HCT116 (cell line): Measurements from ENCODE around the gene PKP2. TPM values are rescaled to one million over a fixed set of nuclear protein-coding genes. Genes with fewer than 3 reads are reported as not detected.

Experiments used
- ATAC-seq: fragments of 200-7000 bp; cut with Tn5 transposase; 2 replicates; pipeline ENCODE4 v1.9.1; 2020; ENCODE audit warnings: mild to moderate bottlenecking, moderate library complexity
- BruUV-seq: library from RNA; stranded (reverse); fragments of 400-500 nt; replicated peaks from 2 replicates; lab custom pipeline; 2021; lab: Mats Ljungman, UMichigan
- CTCF ChIA-PET: fragments of 300-600 bp; sonication (Branson Sonifier 250); formaldehyde crosslinking; loops from one replicate; lab custom pipeline; 2021; ENCODE audit warnings: antibody characterized with exemption; lab: Charles Lee
- POLR2A ChIA-PET: fragments of 300-600, 350-600 bp; sonication (Branson Sonifier 250); formaldehyde crosslinking; loops from one replicate; lab custom pipeline; 2021; ENCODE audit warnings: antibody characterized with exemption; lab: Charles Lee
- RAD21 ChIA-PET, 2 experiments: fragments of 300-600 bp; sonication (Branson Sonifier 250); formaldehyde crosslinking; loops; one replicate each; lab custom pipeline; 2023; ENCODE audit warnings: low total read pairs in 2 of 2; ENCODE audit not compliant: uncharacterized antibody in 2 of 2, unreplicated experiment in 2 of 2, low non-redundant PET in 1 of 2; lab: Charles Lee
- DNase-seq: peaks from one replicate; pipeline ENCODE4 v3.0.0-alpha.2; 2010; ENCODE audit warnings: low read depth, low spot score
- H2AFZ ChIP-seq: fragments of 200-600 bp; shearing (Covaris generic), sonication (generic); 2 replicates; pipeline ENCODE4 v1.6.1; 2017; ENCODE audit warnings: low read depth, mixed run types, mixed read lengths, antibody characterized with exemption, low read length; ENCODE audit not compliant: poor library complexity, severe bottlenecking
- H3K27ac ChIP-seq: 2 replicates; pipeline ENCODE4 v1.5.1; 2012; ENCODE audit warnings: low read depth, low read length
- H3K27me3 ChIP-seq: fragments of 200-600 bp; sonication (generic); 2 replicates; pipeline ENCODE4 v1.6.1; 2016; ENCODE audit warnings: mixed run types, low read length, mixed read lengths; ENCODE audit not compliant: insufficient read depth
- H3K36me3 ChIP-seq, 2 experiments: fragments of 200-500 bp in 1 of 2; fragments of 200-600 bp in 1 of 2; sonication (Bioruptor generic) in 1 of 2; sonication (generic) in 1 of 2; 2 replicates each; pipeline versions ENCODE4 v1.5.1 to v1.6.1; 2014 to 2016; ENCODE audit warnings: low read length in 2 of 2, inconsistent platforms in 1 of 2, mixed read lengths in 1 of 2, mixed run types in 1 of 2; ENCODE audit not compliant: insufficient read depth in 2 of 2, control insufficient read depth in 1 of 2
- H3K4me1 ChIP-seq, 2 experiments: fragments of 200-600 bp in 1 of 2; sonication (generic) in 1 of 2; 2 replicates each; pipeline versions ENCODE4 v1.5.1 to v1.6.1; 2012 to 2017; ENCODE audit warnings: low read length in 2 of 2, inconsistent platforms in 1 of 2, mild to moderate bottlenecking in 1 of 2, mixed read lengths in 1 of 2, mixed run types in 1 of 2, moderate library complexity in 1 of 2; ENCODE audit not compliant: insufficient read depth in 2 of 2, control insufficient read depth in 1 of 2
- H3K4me2 ChIP-seq: fragments of 200-600 bp; sonication (generic); 2 replicates; pipeline ENCODE4 v1.6.1; 2017; ENCODE audit warnings: mixed run types, low read length, mixed read lengths
- H3K4me3 ChIP-seq, 2 experiments: fragments of 200-600 bp in 1 of 2; sonication (generic) in 1 of 2; replicated peaks in 1 of 2; 2 replicates each; pipeline ENCODE4 v1.5.1; 2011 to 2016; ENCODE audit warnings: low read length in 2 of 2, control low read depth in 1 of 2, low read depth in 1 of 2, mild to moderate bottlenecking in 1 of 2, mixed read lengths in 1 of 2, mixed run types in 1 of 2
- H3K79me2 ChIP-seq: fragments of 200-600 bp; sonication (generic); 2 replicates; pipeline ENCODE4 v1.6.1; 2017; ENCODE audit warnings: mild to moderate bottlenecking, mixed run types, low read length, moderate library complexity, mixed read lengths; ENCODE audit not compliant: insufficient read depth
- H3K9ac ChIP-seq: fragments of 200-600 bp; sonication (generic); 2 replicates; pipeline ENCODE4 v1.6.1; 2016; ENCODE audit warnings: low read length, mixed read lengths
- H3K9me2 ChIP-seq: fragments of 200-600 bp; sonication (generic), shearing (Covaris generic); 2 replicates; pipeline ENCODE4 v1.6.1; 2017; ENCODE audit warnings: mixed run types, mild to moderate bottlenecking, moderate library complexity; ENCODE audit not compliant: insufficient read depth
- H3K9me3 ChIP-seq, 2 experiments: fragments of 200-500 bp in 1 of 2; fragments of 200-600 bp in 1 of 2; sonication (Bioruptor generic) in 1 of 2; sonication (generic) in 1 of 2; 2 replicates each; pipeline ENCODE4 v1.6.1; 2014 to 2017; ENCODE audit warnings: low read length in 2 of 2, mixed read lengths in 2 of 2, inconsistent platforms in 1 of 2, low read depth in 1 of 2, mild to moderate bottlenecking in 1 of 2, mixed run types in 1 of 2, moderate library complexity in 1 of 2; ENCODE audit not compliant: control insufficient read depth in 1 of 2, insufficient read depth in 1 of 2
- H4K20me1 ChIP-seq: fragments of 200-600 bp; sonication (generic), shearing (Covaris generic); 2 replicates; pipeline ENCODE4 v1.6.1; 2017; ENCODE audit warnings: mixed run types, mild to moderate bottlenecking, moderate library complexity; ENCODE audit not compliant: insufficient read depth
- ATF3 ChIP-seq: IDR thresholded peaks from 2 replicates; pipeline ENCODE4 v1.6.1; 2012
- CBX3 ChIP-seq: IDR thresholded peaks from 2 replicates; pipeline ENCODE4 v1.6.1; 2012; ENCODE audit warnings: low read depth
- CEBPB ChIP-seq: IDR thresholded peaks from 2 replicates; pipeline ENCODE4 v1.6.1; 2012; ENCODE audit warnings: low read depth
- CTCF ChIP-seq, 3 experiments: fragments of 200-600 bp in 1 of 3; sonication (generic) in 1 of 3; IDR thresholded peaks in 2 of 3; conservative IDR thresholded peaks in 1 of 3; 2 replicates each; pipeline ENCODE4 v1.5.1; 2012 to 2017; ENCODE audit warnings: low read depth in 2 of 3, low read length in 2 of 3, antibody characterized with exemption in 1 of 3, borderline replicate concordance in 1 of 3, control low read depth in 1 of 3, mild to moderate bottlenecking in 1 of 3, mixed read lengths in 1 of 3, mixed run types in 1 of 3, moderate library complexity in 1 of 3; ENCODE audit not compliant: insufficient read depth in 1 of 3
- EGR1 ChIP-seq: IDR thresholded peaks from 2 replicates; pipeline ENCODE4 v1.6.1; 2012; ENCODE audit warnings: low read depth
- ELF1 ChIP-seq: IDR thresholded peaks from 2 replicates; pipeline ENCODE4 v1.6.1; 2012; ENCODE audit warnings: low read depth, borderline replicate concordance
- EZH2 ChIP-seq: fragments of 200-600 bp; sonication (generic); IDR thresholded peaks from 2 replicates; pipeline ENCODE4 v1.6.1; 2017; ENCODE audit warnings: antibody characterized with exemption, mixed run types
- EZH2phosphoT487 ChIP-seq: fragments of 200-600 bp; IDR thresholded peaks from 2 replicates; pipeline ENCODE4 v1.6.1; 2018; ENCODE audit warnings: antibody characterized with exemption, borderline replicate concordance
- FOSL1 ChIP-seq: IDR thresholded peaks from 2 replicates; pipeline ENCODE4 v1.6.1; 2012; ENCODE audit warnings: low read depth
- POLR2A ChIP-seq: IDR thresholded peaks from 2 replicates; pipeline ENCODE4 v1.7.0; 2011; ENCODE audit warnings: borderline replicate concordance; ENCODE audit not compliant: insufficient read depth, insufficient read length; ENCODE audit errors: extremely low read depth
- POLR2AphosphoS5 ChIP-seq: IDR thresholded peaks from 2 replicates; pipeline ENCODE4 v1.6.1; 2011; ENCODE audit warnings: mild to moderate bottlenecking, low read depth, low read length, moderate library complexity
- RAD21 ChIP-seq: IDR thresholded peaks from 2 replicates; pipeline ENCODE4 v1.6.1; 2012; ENCODE audit warnings: low read depth, mild to moderate bottlenecking
- SIN3A ChIP-seq: IDR thresholded peaks from 2 replicates; pipeline ENCODE4 v1.6.1; 2012; ENCODE audit warnings: low read depth
- SP1 ChIP-seq: IDR thresholded peaks from 2 replicates; pipeline ENCODE4 v1.6.1; 2012; ENCODE audit warnings: low read depth
- YY1 ChIP-seq: IDR thresholded peaks from 2 replicates; pipeline ENCODE4 v1.6.1; 2011; ENCODE audit warnings: low read length, low read depth, moderate library complexity, mild to moderate bottlenecking; ENCODE audit not compliant: insufficient replicate concordance; ENCODE audit errors: extremely low read depth
- ZBTB33 ChIP-seq: IDR thresholded peaks from 2 replicates; pipeline ENCODE4 v1.6.1; 2011; ENCODE audit warnings: mild to moderate bottlenecking, low read length, moderate library complexity; ENCODE audit not compliant: insufficient replicate concordance; ENCODE audit errors: extremely low read depth
- ZFX ChIP-seq: fragments of 450-650 bp; IDR thresholded peaks from 2 replicates; pipeline ENCODE4 v1.6.1; 2017
- ZNF274 ChIP-seq: fragments of 200-500 bp; sonication (Bioruptor generic); IDR thresholded peaks from 2 replicates; pipeline ENCODE4 v1.6.1; 2014; ENCODE audit warnings: mild to moderate bottlenecking, low read depth, low read length, inconsistent platforms
- intact Hi-C: fragments of 100-400 bp; cut with micrococcal nuclease; formaldehyde crosslinking; loops from 2 replicates; pipeline ENCODE4 v1.10.0; 2022
- total RNA-seq: library from RNA; stranded (reverse); gene quantifications from one replicate; pipeline ENCODE4 v1.2.1, GENCODE V29; 2021; ENCODE audit not compliant: unreplicated experiment

The PKP2 gene
- total RNA-seq, 1 experiment from 2014 or later: 21.5 TPM

- TF ChIP-seq FOSL1 (no peak), SP1 (no peak), YY1 (no peak), POLR2AphosphoS5 (no peak), EZH2phosphoT487 (no peak), EGR1 (no peak), CTCF (IDR thresholded peaks at IDR 0.05 in 2 of 3, conservative IDR thresholded peaks at IDR 0.05 in 1 of 3; ENCODE audit: borderline replicate concordance in 1 of 3, insufficient read depth in 1 of 3, low read depth in 2 of 3, low read length in 2 of 3) (no peak), SIN3A (no peak), ELF1 (no peak), ZFX (no peak), CBX3 (no peak), EZH2 (no peak), ZBTB33 (no peak), ATF3 (no peak), RAD21 (no peak), ZNF274 (no peak), CEBPB (no peak), POLR2A (no peak)
- Histone ChIP-seq H3K27ac (no peak overlapping the region), H3K27me3 (no peaks in the 10 kb centered on the region), H4K20me1 (no peaks in the 10 kb centered on the region), H3K4me3 (no peak overlapping the region), H3K9me3 (no peaks in the 10 kb centered on the region), H3K79me2 (no peaks in the 10 kb centered on the region), H3K4me2 (no peak overlapping the region), H3K9ac (no peak overlapping the region), H3K9me2 (no peaks in the 10 kb centered on the region), H2AFZ (no peak overlapping the region), H3K4me1 (peaks cover 8 to 12% of the 10 kb centered on the region in 2 experiments; a peak in 3 of 4 replicates), H3K36me3 (peaks cover 0 to 6% of the 10 kb centered on the region in 2 experiments; a peak in 2 of 4 replicates)
- ATAC-seq (no peak), DNase-seq (no peak)
- ChIA-PET POLR2A (no interaction called here), CTCF (no interaction called here), RAD21 (no interaction called here)
- no TSS peak for BruUV-seq
- intact Hi-C loops: no loop called here
Observed at GRCh38 chr12:32876004-32876403, 20.6 kb downstream of the PKP2 start.
